AG09309 (cell line): ENCODE data around the gene ZFAND2B.

Experiments
- DNase-seq: peaks from one replicate; pipeline ENCODE4 v3.0.0-alpha.2; 2010; ENCODE audit warnings: low read depth
- H3K4me3 ChIP-seq: 2 replicates; pipeline ENCODE4 v1.5.1; 2011; ENCODE audit warnings: mild to moderate bottlenecking, low read depth, low read length, moderate library complexity; ENCODE audit not compliant: control insufficient read depth
- TF ChIP-seq, protein P1 (sequence below): IDR thresholded peaks from 2 replicates; pipeline ENCODE4 v1.5.1; 2011; ENCODE audit warnings: mild to moderate bottlenecking, low read depth, low read length, inconsistent platforms; ENCODE audit not compliant: insufficient read depth, control insufficient read depth; ENCODE audit errors: missing control alignments

Gene ZFAND2B

DNA sequence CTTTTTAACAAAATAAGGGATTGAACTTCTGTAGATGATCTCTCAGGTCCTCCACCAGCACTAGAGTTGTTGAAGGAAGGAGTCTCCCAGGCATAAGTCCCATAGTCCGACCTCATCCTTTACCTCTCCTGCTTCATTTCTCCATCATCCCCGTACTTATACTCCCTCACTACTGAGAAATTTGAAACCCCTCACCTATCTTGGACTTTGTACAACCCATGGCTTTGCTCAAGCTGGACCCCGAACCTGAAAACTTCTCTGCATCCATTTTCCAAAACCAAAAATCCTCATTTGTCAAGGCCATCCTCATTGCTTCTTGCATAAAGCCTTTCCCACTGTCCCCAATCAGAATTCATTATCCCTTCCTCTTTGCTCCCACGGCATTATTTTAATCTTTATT is 45.5 kb upstream of the ZFAND2B start:
- DNase-seq: no peak
- H3K4me3 ChIP-seq: peak overlapping the region; percentile 66
- TF ChIP-seq, protein P1, sequence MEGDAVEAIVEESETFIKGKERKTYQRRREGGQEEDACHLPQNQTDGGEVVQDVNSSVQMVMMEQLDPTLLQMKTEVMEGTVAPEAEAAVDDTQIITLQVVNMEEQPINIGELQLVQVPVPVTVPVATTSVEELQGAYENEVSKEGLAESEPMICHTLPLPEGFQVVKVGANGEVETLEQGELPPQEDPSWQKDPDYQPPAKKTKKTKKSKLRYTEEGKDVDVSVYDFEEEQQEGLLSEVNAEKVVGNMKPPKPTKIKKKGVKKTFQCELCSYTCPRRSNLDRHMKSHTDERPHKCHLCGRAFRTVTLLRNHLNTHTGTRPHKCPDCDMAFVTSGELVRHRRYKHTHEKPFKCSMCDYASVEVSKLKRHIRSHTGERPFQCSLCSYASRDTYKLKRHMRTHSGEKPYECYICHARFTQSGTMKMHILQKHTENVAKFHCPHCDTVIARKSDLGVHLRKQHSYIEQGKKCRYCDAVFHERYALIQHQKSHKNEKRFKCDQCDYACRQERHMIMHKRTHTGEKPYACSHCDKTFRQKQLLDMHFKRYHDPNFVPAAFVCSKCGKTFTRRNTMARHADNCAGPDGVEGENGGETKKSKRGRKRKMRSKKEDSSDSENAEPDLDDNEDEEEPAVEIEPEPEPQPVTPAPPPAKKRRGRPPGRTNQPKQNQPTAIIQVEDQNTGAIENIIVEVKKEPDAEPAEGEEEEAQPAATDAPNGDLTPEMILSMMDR: no peak

DNA sequence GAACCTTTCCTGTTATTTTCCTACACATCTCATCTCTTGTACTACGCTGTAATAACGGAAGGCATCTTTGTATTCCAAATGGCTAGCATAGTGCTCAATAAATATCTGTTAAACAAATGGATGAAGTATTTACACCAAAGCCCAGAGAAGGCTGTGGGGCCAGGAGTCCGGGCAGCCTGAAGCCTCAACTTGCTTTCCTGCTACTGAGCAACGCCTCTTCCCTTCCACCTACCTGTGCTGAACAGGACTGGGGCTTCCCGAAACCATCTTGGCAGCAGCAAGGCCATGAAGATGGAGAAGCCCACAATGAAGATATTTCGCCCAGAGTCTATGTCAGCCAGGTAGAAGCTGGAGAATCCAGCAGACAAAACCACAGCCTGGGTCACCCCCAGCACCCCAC is 43.4 kb upstream of the ZFAND2B start:
- H3K4me3 ChIP-seq: no peak overlapping the region
- DNase-seq: no peak
- TF ChIP-seq, protein P1: no peak

DNA sequence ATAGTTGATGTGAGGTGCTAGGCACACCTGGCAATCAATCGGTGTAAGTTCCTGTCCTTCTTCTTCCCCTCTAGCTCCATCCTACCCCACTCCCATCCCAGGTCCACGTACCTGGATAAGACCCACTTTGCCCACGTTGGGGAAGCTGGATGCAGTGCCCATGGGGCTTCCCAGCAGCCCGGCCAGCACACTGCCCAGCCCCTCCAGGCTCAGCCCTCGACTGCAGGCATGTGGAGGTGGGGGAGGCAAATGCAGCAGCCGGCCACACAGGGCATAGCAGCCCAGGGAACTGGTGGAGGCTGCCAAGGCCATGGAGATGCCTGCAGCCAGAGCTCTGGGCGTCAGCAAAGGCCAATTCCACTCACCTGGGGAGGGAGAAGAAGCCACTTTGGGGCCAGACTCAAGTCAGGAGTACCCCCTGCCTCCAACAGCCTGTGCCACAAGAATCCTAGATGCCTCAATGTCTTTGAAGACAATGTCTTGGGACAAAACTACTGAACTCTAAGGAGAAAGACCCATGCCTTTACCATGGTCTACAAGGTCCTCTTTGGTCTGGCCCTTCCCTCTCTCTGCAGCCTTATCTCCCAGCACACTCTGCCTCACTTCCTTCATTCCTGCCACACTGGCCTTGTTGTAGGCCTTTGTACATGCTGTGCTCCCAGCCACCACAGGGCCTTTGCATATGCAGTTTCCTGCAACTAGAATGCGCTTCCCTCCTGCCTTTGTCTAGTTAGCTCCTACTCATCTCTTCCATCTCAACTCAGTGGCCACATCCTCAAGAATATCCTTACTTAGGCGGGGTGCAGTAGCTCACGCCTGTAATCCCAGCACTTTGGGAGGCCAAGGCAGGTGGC is 41.3 kb upstream of the ZFAND2B start:
- H3K4me3 ChIP-seq: no peak overlapping the region
- no peak for DNase-seq
- TF ChIP-seq, protein P1: no peak

DNA sequence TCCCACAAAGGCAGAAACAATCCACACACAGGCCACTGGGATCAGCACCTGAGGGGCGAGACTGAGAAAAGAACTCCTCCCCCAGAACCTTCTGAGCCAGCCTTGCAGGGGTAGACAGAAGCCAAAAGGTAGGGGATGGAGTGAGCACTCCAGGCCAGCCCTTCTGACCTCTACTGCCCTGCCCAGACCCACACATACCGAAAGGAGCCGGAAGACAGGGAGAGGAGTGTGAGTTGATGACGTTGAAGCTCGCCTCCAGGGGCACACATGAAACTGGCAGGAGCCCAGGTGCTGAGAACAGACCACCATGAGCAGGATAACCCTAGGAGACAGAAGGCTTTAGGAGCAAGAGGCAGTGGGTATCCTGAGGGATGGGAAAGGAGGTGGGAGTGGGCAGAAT is 38.6 kb upstream of the ZFAND2B start:
- TF ChIP-seq, protein P1: no peak
- H3K4me3 ChIP-seq: no peak overlapping the region
- no peak for DNase-seq

DNA sequence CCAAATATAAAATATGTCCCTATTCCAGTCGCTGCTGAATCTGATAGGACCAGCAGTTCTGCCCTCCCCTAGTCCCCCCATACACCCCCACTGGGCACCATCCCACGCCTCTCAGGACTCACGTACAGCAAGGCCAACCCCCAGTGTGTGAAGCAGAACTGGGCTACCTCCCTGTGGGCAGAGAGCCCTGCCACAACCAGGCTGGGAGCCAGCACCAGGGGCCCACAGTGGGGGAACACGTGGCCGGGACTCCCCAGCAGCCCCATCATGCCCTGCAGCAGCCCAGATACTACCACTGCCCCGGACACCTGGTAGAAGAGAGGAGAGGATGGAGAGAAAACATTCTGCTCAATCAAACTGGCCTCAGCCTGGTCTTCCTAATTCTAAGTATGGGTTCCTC is 38.1 kb upstream of the ZFAND2B start:
- DNase-seq: no peak
- no peak overlapping the region for H3K4me3 ChIP-seq
- TF ChIP-seq, protein P1: no peak

DNA sequence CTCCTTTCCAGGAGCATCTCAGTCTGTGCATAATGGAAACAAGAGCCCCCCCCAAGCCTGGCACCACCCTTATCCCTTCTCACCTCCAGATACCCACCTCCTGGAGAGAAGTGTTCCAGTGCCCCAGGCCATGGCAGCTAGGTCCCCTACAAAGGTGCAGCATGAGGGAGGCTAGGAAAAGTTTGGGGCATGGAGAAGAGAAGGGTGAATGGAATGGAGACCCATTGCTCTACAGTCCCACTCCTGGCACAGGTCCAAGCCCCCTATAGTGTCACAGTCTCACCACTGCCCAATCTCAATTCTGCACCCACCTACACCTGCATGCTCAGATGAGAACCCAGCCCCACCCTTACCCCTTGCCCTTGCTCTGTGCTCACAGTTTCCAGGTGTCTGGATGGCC is 37.6 kb upstream of the ZFAND2B start:
- TF ChIP-seq, protein P1: no peak
- no peak overlapping the region for H3K4me3 ChIP-seq
- DNase-seq: no peak
